H9 (cell line): ENCODE measurements around the gene FGF3. TPM values are rescaled to one million over a fixed set of nuclear protein-coding genes. Genes with fewer than 3 reads are reported as not detected.

Experiments
- DNase-seq: peaks from one replicate; pipeline ENCODE4 v3.0.0-alpha.2; 2017
- H2AFZ ChIP-seq: one replicate; pipeline ENCODE4 v1.6.1; 2013; ENCODE audit warnings: mild to moderate bottlenecking, low read length, control low read depth, moderate library complexity
- H2AK5ac ChIP-seq: 2 replicates; pipeline ENCODE4 v1.6.1; 2013; ENCODE audit warnings: low read length, control low read depth, mixed read lengths; ENCODE audit not compliant: insufficient read length
- H2BK120ac ChIP-seq: one replicate; pipeline ENCODE4 v1.6.1; 2013; ENCODE audit warnings: low read depth, mild to moderate bottlenecking, low read length, control low read depth, inconsistent platforms; ENCODE audit not compliant: poor library complexity, severe bottlenecking
- H2BK12ac ChIP-seq: 2 replicates; pipeline ENCODE4 v1.6.1; 2013; ENCODE audit warnings: low read length, control low read depth, mixed read lengths, low read depth; ENCODE audit not compliant: insufficient read length
- H2BK15ac ChIP-seq: 2 replicates; pipeline ENCODE4 v1.6.1; 2013; ENCODE audit warnings: low read depth, low read length, control low read depth
- H2BK20ac ChIP-seq: one replicate; pipeline ENCODE4 v1.6.1; 2013; ENCODE audit warnings: low read depth, mild to moderate bottlenecking, low read length, control low read depth, inconsistent platforms; ENCODE audit not compliant: poor library complexity, severe bottlenecking
- H2BK5ac ChIP-seq: 2 replicates; pipeline ENCODE4 v1.6.1; 2013; ENCODE audit warnings: low read length, control low read depth, mixed read lengths; ENCODE audit not compliant: insufficient read length
- H3K14ac ChIP-seq: 2 replicates; pipeline ENCODE4 v1.6.1; 2013; ENCODE audit warnings: low read length, control low read depth; ENCODE audit not compliant: insufficient read depth
- H3K18ac ChIP-seq: 2 replicates; pipeline ENCODE4 v1.6.1; 2013; ENCODE audit warnings: low read depth, mild to moderate bottlenecking, mixed read lengths, low read length, control low read depth; ENCODE audit not compliant: insufficient read length
- H3K23ac ChIP-seq: 2 replicates; pipeline ENCODE4 v1.6.1; 2013; ENCODE audit warnings: low read length, control low read depth, mixed read lengths, low read depth; ENCODE audit not compliant: insufficient read length
- H3K23me2 ChIP-seq: 2 replicates; pipeline ENCODE4 v1.6.1; 2013; ENCODE audit warnings: low read depth, mild to moderate bottlenecking, mixed read lengths, low read length, control low read depth; ENCODE audit not compliant: insufficient read length, poor library complexity, severe bottlenecking
- H3K27ac ChIP-seq: 2 replicates; pipeline ENCODE4 v1.5.1; 2013; ENCODE audit warnings: low read length, control low read depth, mixed read lengths, low read depth; ENCODE audit not compliant: insufficient read length
- H3K27me3 ChIP-seq: 2 replicates; pipeline ENCODE4 v1.6.1; 2013; ENCODE audit warnings: low read length, control low read depth, inconsistent platforms; ENCODE audit not compliant: insufficient read depth
- H3K4ac ChIP-seq: 2 replicates; pipeline ENCODE4 v1.6.1; 2013; ENCODE audit warnings: low read depth, mild to moderate bottlenecking, control low read depth, inconsistent platforms, low read length, moderate library complexity
- H3K4me1 ChIP-seq: 2 replicates; pipeline ENCODE4 v1.6.1; 2013; ENCODE audit warnings: low read length, control low read depth, inconsistent platforms; ENCODE audit not compliant: insufficient read depth
- H3K4me2 ChIP-seq: 2 replicates; pipeline ENCODE4 v1.6.1; 2013; ENCODE audit warnings: low read length, control low read depth, mixed read lengths; ENCODE audit not compliant: insufficient read length, insufficient read depth
- H3K56ac ChIP-seq: 2 replicates; pipeline ENCODE4 v1.6.1; 2013; ENCODE audit warnings: low read depth, mild to moderate bottlenecking, mixed read lengths, low read length, control low read depth; ENCODE audit not compliant: insufficient read length
- H3K79me1 ChIP-seq: 2 replicates; pipeline ENCODE4 v1.6.1; 2013; ENCODE audit warnings: low read depth, mild to moderate bottlenecking, moderate library complexity, low read length, control low read depth, inconsistent platforms; ENCODE audit not compliant: insufficient read depth, poor library complexity, severe bottlenecking
- H3K79me2 ChIP-seq: 2 replicates; pipeline ENCODE4 v1.6.1; 2013; ENCODE audit warnings: low read length, control low read depth, inconsistent platforms; ENCODE audit not compliant: insufficient read depth
- H3K9ac ChIP-seq: 2 replicates; pipeline ENCODE4 v1.6.1; 2013; ENCODE audit warnings: low read length, control low read depth, mixed read lengths; ENCODE audit not compliant: insufficient read length; ENCODE audit errors: extremely low read depth
- H3K9me3 ChIP-seq: one replicate; pipeline ENCODE4 v1.6.1; 2013; ENCODE audit warnings: low read depth, low read length, inconsistent platforms; ENCODE audit not compliant: control insufficient read depth
- H3T11ph ChIP-seq: one replicate; pipeline ENCODE4 v1.6.1; 2013; ENCODE audit warnings: mild to moderate bottlenecking, low read length, control low read depth, inconsistent platforms
- H4K20me1 ChIP-seq: one replicate; pipeline ENCODE4 v1.6.1; 2013; ENCODE audit not compliant: control insufficient read depth, insufficient read length, insufficient read depth
- H4K5ac ChIP-seq: 2 replicates; pipeline ENCODE4 v1.6.1; 2013; ENCODE audit warnings: low read depth, mild to moderate bottlenecking, mixed read lengths, low read length, control low read depth; ENCODE audit not compliant: insufficient read length
- H4K8ac ChIP-seq: replicated peaks from 2 replicates; pipeline ENCODE4 v1.6.1; 2013; ENCODE audit warnings: low read length, control low read depth, mixed read lengths, low read depth; ENCODE audit not compliant: insufficient read length
- H4K91ac ChIP-seq: 2 replicates; pipeline ENCODE4 v1.6.1; 2013; ENCODE audit warnings: low read depth, mild to moderate bottlenecking, moderate library complexity, mixed read lengths, low read length, control low read depth; ENCODE audit not compliant: insufficient read length
- H3K27ac Mint-ChIP-seq, 3 experiments: 2 replicates in 2 of 3; 3 replicates in 1 of 3; pipeline ENCODE4 v1.8.0; 2020 to 2021; ENCODE audit warnings: mixed read lengths in 3 of 3, mild to moderate bottlenecking in 1 of 3, moderate library complexity in 1 of 3
- H3K27me3 Mint-ChIP-seq: 2 replicates; pipeline ENCODE4 v1.8.0; 2021; ENCODE audit warnings: low read depth, mild to moderate bottlenecking, moderate library complexity, mixed read lengths
- H3K36me3 Mint-ChIP-seq, 3 experiments: 2 replicates in 2 of 3; 3 replicates in 1 of 3; pipeline ENCODE4 v1.8.0; 2020 to 2021; ENCODE audit warnings: low read depth in 3 of 3, mixed read lengths in 3 of 3; ENCODE audit not compliant: insufficient read depth in 1 of 3
- H3K4me1 Mint-ChIP-seq, 2 experiments: 2 replicates each; pipeline ENCODE4 v1.8.0; 2020; ENCODE audit warnings: mixed read lengths in 2 of 2
- H3K4me3 Mint-ChIP-seq, 2 experiments: 2 replicates in 1 of 2; 3 replicates in 1 of 2; pipeline ENCODE4 v1.8.0; 2020 to 2021; ENCODE audit warnings: mild to moderate bottlenecking in 2 of 2, mixed read lengths in 2 of 2, moderate library complexity in 1 of 2
- H3K9me3 Mint-ChIP-seq, 2 experiments: 2 replicates in 1 of 2; 3 replicates in 1 of 2; pipeline ENCODE4 v1.8.0; 2020; ENCODE audit warnings: mild to moderate bottlenecking in 2 of 2, mixed read lengths in 2 of 2, moderate library complexity in 1 of 2
- CTCF ChIP-seq: fragments of 200-600 bp; sonication (generic); conservative IDR thresholded peaks from 3 replicates; pipeline ENCODE4 v1.8.0; 2021; ENCODE audit warnings: antibody characterized with exemption, mild to moderate bottlenecking
- WGBS: extraction: QIAGEN DNeasy Blood & Tissue Kit; methylation state at CpG from one replicate; pipeline ENCODE4 v1.1.7; 2013; ENCODE audit warnings: missing lambda C conversion rate, low lambda C conversion rate, mixed read lengths; ENCODE audit not compliant: insufficient read length; ENCODE audit errors: extremely low coverage; 5-methylcytosine and 5-hydroxymethylcytosine counted together
- total RNA-seq: library from RNA; stranded (reverse); gene quantifications from 2 replicates; pipeline ENCODE4 v1.2.1, GENCODE V29; 2021

FGF3 gene
- total RNA-seq, 1 experiment from 2014 or later, result not detected

DNA sequence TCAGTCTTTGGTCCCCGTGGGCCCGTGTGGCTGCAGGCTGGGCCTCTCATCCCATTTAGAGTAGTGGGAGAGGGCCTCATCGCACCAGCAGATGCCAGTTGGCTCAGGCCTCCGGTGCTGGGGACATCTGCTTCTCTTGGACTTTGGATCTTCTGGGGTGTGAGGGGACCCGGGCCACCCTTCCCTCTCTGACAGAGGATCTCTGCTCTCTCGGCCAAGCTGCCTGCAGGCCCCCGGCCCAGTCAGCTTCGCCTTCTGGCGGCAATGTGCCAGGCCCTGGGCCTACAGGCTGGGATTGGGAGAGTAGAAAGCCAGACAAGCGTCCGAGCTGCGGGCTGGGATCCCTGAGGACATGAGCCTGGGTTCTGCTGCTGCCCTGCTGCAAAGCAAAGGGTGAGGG, 15.0 kb upstream of the FGF3 start:
- no peak overlapping the region for H2AFZ ChIP-seq
- no peak overlapping the region for H3K9ac ChIP-seq
- no peaks in the 10 kb centered on the region for H3K27me3 ChIP-seq
- no peak overlapping the region for H3K18ac ChIP-seq
- H3K4me1 ChIP-seq, result no peaks in the 10 kb centered on the region
- DNase-seq, result no peak
- Mint-ChIP-seq H3K36me3 (no peaks in the 10 kb centered on the region), H3K4me3 (no peak overlapping the region), H3K27ac (no peak overlapping the region), H3K9me3 (no peaks in the 10 kb centered on the region), H3K4me1 (peaks cover 17 to 30% of the 10 kb centered on the region in 2 experiments), H3K27me3 (peaks cover 22% of the 10 kb centered on the region)
- no peak overlapping the region for H3T11ph ChIP-seq
- H3K27ac ChIP-seq, result no peak overlapping the region
- no peak overlapping the region for H2BK15ac ChIP-seq
- no CpG with 5 or more reads among the region's 12 CpGs for WGBS
- no peak overlapping the region for H2BK5ac ChIP-seq
- H2AK5ac ChIP-seq, result no peak overlapping the region
- no peak for TF ChIP-seq CTCF
- no peak overlapping the region for H4K8ac ChIP-seq
- H3K4me2 ChIP-seq, result no peak overlapping the region
- no peaks in the 10 kb centered on the region for H3K9me3 ChIP-seq
- H4K20me1 ChIP-seq, result no peaks in the 10 kb centered on the region
- H4K91ac ChIP-seq, result no peak overlapping the region
- no peak overlapping the region for H3K56ac ChIP-seq
- no peak overlapping the region for H3K4ac ChIP-seq
- H2BK12ac ChIP-seq, result no peak overlapping the region
- no peak overlapping the region for H4K5ac ChIP-seq
- no peaks in the 10 kb centered on the region for H3K79me1 ChIP-seq
- H2BK20ac ChIP-seq, result no peak overlapping the region
- H3K23ac ChIP-seq, result no peak overlapping the region
- H3K14ac ChIP-seq, result no peak overlapping the region
- H2BK120ac ChIP-seq, result no peak overlapping the region
- H3K23me2 ChIP-seq, result no peaks in the 10 kb centered on the region
- H3K79me2 ChIP-seq, result no peaks in the 10 kb centered on the region
